CD4-positive, alpha-beta T cell treated with Interleukin-15 for 4 hours (primary cell): ENCODE measurements around the gene EIF4G2.

Source experiments
- DNase-seq: peaks from one replicate; pipeline ENCODE4 v3.0.0-alpha.2; 2020; ENCODE audit warnings: low spot score

Gene EIF4G2

GRCh38 chr11:10771457-10771856 lies 37.3 kb downstream of the EIF4G2 start:
- DNase-seq = no peak

- DNase-seq = peak; percentile 22
Observed at GRCh38 chr11:10770626-10771254, 38.0 kb downstream of the EIF4G2 start.

- no peak for DNase-seq
Observed at GRCh38 chr11:10764412-10764811, 44.3 kb downstream of the EIF4G2 start.

- no peak for DNase-seq
Observed at GRCh38 chr11:10763766-10764165, 45.0 kb downstream of the EIF4G2 start.

GRCh38 chr11:10762913-10763421 lies 45.8 kb downstream of the EIF4G2 start:
- DNase-seq = no peak

GRCh38 chr11:10762185-10762584 lies 46.5 kb downstream of the EIF4G2 start:
- DNase-seq = no peak

- no peak for DNase-seq
Observed at GRCh38 chr11:10761085-10761698, 47.5 kb downstream of the EIF4G2 start.

- no peak for DNase-seq
Observed at GRCh38 chr11:10758957-10759356, 49.8 kb downstream of the EIF4G2 start.

GRCh38 chr11:10752486-10752885 lies 56.2 kb downstream of the EIF4G2 start:
- DNase-seq = no peak

GRCh38 chr11:10752061-10752460 lies 56.7 kb downstream of the EIF4G2 start:
- no peak for DNase-seq

GRCh38 chr11:10751581-10751940 lies 57.2 kb downstream of the EIF4G2 start:
- DNase-seq = no peak

GRCh38 chr11:10750838-10751580 lies 57.7 kb downstream of the EIF4G2 start, which contains the start of gene CTR9:
TSS of gene CTR9 (plus strand) at chr11:10751246. CDS start at chr11:10751413, 167 bp downstream.
- DNase-seq = peak; percentile 87

- DNase-seq = no peak
Observed at GRCh38 chr11:10749476-10749875, 59.2 kb downstream of the EIF4G2 start.

GRCh38 chr11:10747733-10748132 lies 61.0 kb downstream of the EIF4G2 start:
- no peak for DNase-seq
